GM23338 (cell line): ENCODE results near the gene MKLN1. TPM values are rescaled to one million over a fixed set of nuclear protein-coding genes. Genes with fewer than 3 reads are reported as not detected.

ENCODE experiments used
- ATAC-seq: fragments of 200-7000 bp; cut with Tn5 transposase; 3 replicates; pipeline ENCODE4 v1.9.1; 2020
- DNase-seq: peaks from one replicate; pipeline ENCODE4 v3.0.0-alpha.2; 2015; ENCODE audit warnings: low spot score
- H2AFZ ChIP-seq: fragments of 200-600 bp; sonication (generic); 2 replicates; pipeline ENCODE4 v1.8.0; 2016; ENCODE audit warnings: antibody characterized with exemption, mild to moderate bottlenecking, moderate library complexity
- H3F3A ChIP-seq: fragments of 200-600 bp; sonication (generic); replicated peaks from 2 replicates; pipeline ENCODE4 v1.8.0; 2017; ENCODE audit warnings: antibody characterized with exemption, mixed run types, low read depth
- H3K27ac ChIP-seq: fragments of 200-600 bp; sonication (generic); 2 replicates; pipeline ENCODE4 v1.6.1; 2016; ENCODE audit warnings: low read depth
- H3K27me3 ChIP-seq: fragments of 200-600 bp; sonication (generic); 2 replicates; pipeline ENCODE4 v1.8.0; 2016; ENCODE audit warnings: mild to moderate bottlenecking, mixed run types, moderate library complexity; ENCODE audit not compliant: insufficient read depth
- H3K36me3 ChIP-seq: fragments of 200-600 bp; sonication (generic); 2 replicates; pipeline ENCODE4 v1.8.0; 2016; ENCODE audit warnings: mild to moderate bottlenecking; ENCODE audit not compliant: insufficient read depth
- H3K4me1 ChIP-seq: fragments of 200-600 bp; sonication (generic); 2 replicates; pipeline ENCODE4 v1.8.0; 2016; ENCODE audit warnings: mild to moderate bottlenecking, moderate library complexity; ENCODE audit not compliant: insufficient read depth
- H3K4me2 ChIP-seq: fragments of 200-600 bp; sonication (generic); 2 replicates; pipeline ENCODE4 v1.7.1; 2017; ENCODE audit warnings: mixed run types
- H3K4me3 ChIP-seq: fragments of 200-600 bp; sonication (generic); 2 replicates; pipeline ENCODE4 v1.6.1; 2016; ENCODE audit warnings: mixed run types
- H3K79me2 ChIP-seq: fragments of 200-600 bp; sonication (generic); replicated peaks from 2 replicates; pipeline ENCODE4 v1.8.0; 2017; ENCODE audit warnings: mild to moderate bottlenecking; ENCODE audit not compliant: insufficient read depth
- H3K9me2 ChIP-seq: fragments of 200-600 bp; sonication (generic); 2 replicates; pipeline ENCODE4 v1.8.0; 2017; ENCODE audit not compliant: insufficient read depth
- H4K20me1 ChIP-seq: fragments of 200-600 bp; sonication (generic); replicated peaks from 2 replicates; pipeline ENCODE4 v1.8.0; 2017; ENCODE audit warnings: mild to moderate bottlenecking; ENCODE audit not compliant: insufficient read depth
- H3K27ac Mint-ChIP-seq: 2 replicates; pipeline ENCODE4 v1.8.0; 2020; ENCODE audit warnings: inconsistent platforms, mild to moderate bottlenecking, moderate library complexity, mixed read lengths
- H3K27me3 Mint-ChIP-seq: 3 replicates; pipeline ENCODE4 v1.8.0; 2022; ENCODE audit warnings: low read depth, mild to moderate bottlenecking, moderate library complexity, mixed read lengths, inconsistent platforms; ENCODE audit not compliant: insufficient read depth, poor library complexity
- H3K36me3 Mint-ChIP-seq: 3 replicates; pipeline ENCODE4 v1.8.0; 2021; ENCODE audit warnings: low read depth, mild to moderate bottlenecking, inconsistent platforms, moderate library complexity, mixed read lengths
- H3K4me1 Mint-ChIP-seq: 3 replicates; pipeline ENCODE4 v1.8.0; 2020; ENCODE audit warnings: mild to moderate bottlenecking, inconsistent platforms, mixed read lengths
- H3K4me3 Mint-ChIP-seq: 3 replicates; pipeline ENCODE4 v1.8.0; 2021; ENCODE audit warnings: moderate library complexity, mild to moderate bottlenecking, inconsistent platforms, mixed read lengths
- H3K9me3 Mint-ChIP-seq: 3 replicates; pipeline ENCODE4 v1.8.0; 2020; ENCODE audit warnings: moderate library complexity, mild to moderate bottlenecking, inconsistent platforms, mixed read lengths
- CREB1 ChIP-seq: fragments of 250-450 bp; sonication (Bioruptor Pico); IDR thresholded peaks from 2 replicates; pipeline ENCODE4 v1.5.0; 2020; ENCODE audit warnings: low read depth, mild to moderate bottlenecking, moderate library complexity
- CTCF ChIP-seq, 2 experiments: fragments of 200-600 bp in 1 of 2; sonication (generic) in 1 of 2; conservative IDR thresholded peaks; 2 replicates each; pipeline versions ENCODE4 v1.5.1 to v1.6.1; 2016 to 2017; ENCODE audit warnings: antibody characterized with exemption in 2 of 2, low read depth in 2 of 2, mild to moderate bottlenecking in 2 of 2, moderate library complexity in 1 of 2
- ETS1 ChIP-seq: IDR thresholded peaks from 2 replicates; pipeline ENCODE4 v1.6.1; 2016; ENCODE audit warnings: antibody characterized with exemption
- EZH2 ChIP-seq: fragments of 200-600 bp; sonication (generic); IDR thresholded peaks from one replicate; pipeline ENCODE4 v1.8.0; 2017; ENCODE audit warnings: antibody characterized with exemption, mild to moderate bottlenecking, low read depth; ENCODE audit not compliant: unreplicated experiment
- EZH2phosphoT487 ChIP-seq: fragments of 200-600 bp; sonication (generic); IDR thresholded peaks from one replicate; pipeline ENCODE4 v1.8.1; 2018; ENCODE audit warnings: antibody characterized with exemption; ENCODE audit not compliant: unreplicated experiment
- JUNB ChIP-seq: IDR thresholded peaks from one replicate; pipeline ENCODE4 v1.6.1; 2016; ENCODE audit warnings: antibody characterized with exemption; ENCODE audit not compliant: unreplicated experiment
- NANOG ChIP-seq: IDR thresholded peaks from 2 replicates; pipeline ENCODE4 v1.6.1; 2016; ENCODE audit warnings: antibody characterized with exemption, borderline replicate concordance
- POLR2AphosphoS5 ChIP-seq: IDR thresholded peaks from 2 replicates; pipeline ENCODE4 v1.6.1; 2016; ENCODE audit warnings: antibody characterized with exemption, low read depth
- REST ChIP-seq: IDR thresholded peaks from one replicate; pipeline ENCODE4 v1.6.1; 2018; ENCODE audit warnings: antibody characterized with exemption; ENCODE audit not compliant: unreplicated experiment
- STAT1 ChIP-seq: IDR thresholded peaks from one replicate; pipeline ENCODE4 v1.6.1; 2016; ENCODE audit warnings: antibody characterized with exemption; ENCODE audit not compliant: unreplicated experiment
- ZNF114 ChIP-seq: fragments of 250-450 bp; sonication (Bioruptor Pico); IDR thresholded peaks from 2 replicates; pipeline ENCODE4 v1.5.0; 2020; ENCODE audit warnings: mild to moderate bottlenecking, moderate library complexity
- ZNF331 ChIP-seq: fragments of 250-450 bp; sonication (Bioruptor Pico); IDR thresholded peaks from 2 replicates; pipeline ENCODE4 v1.5.0; 2020; ENCODE audit warnings: low read depth, mild to moderate bottlenecking, moderate library complexity
- ZNF462 ChIP-seq: fragments of 250-450 bp; sonication (Bioruptor Pico); IDR thresholded peaks from 2 replicates; pipeline ENCODE4 v1.5.0; 2020; ENCODE audit warnings: mild to moderate bottlenecking, moderate library complexity
- polyA plus RNA-seq: library from polyadenylated mRNA; unstranded; fragments of >200 nt; fragmentation: Nextera tagmentation; extraction: Ambion mirVana; gene quantifications from 2 replicates; pipeline ENCODE4 v1.2.1, GENCODE V29; 2016
- total RNA-seq: library from RNA; depleted of rRNA; stranded (reverse); fragments of >200 nt; shearing (Covaris generic); gene quantifications from 2 replicates; pipeline ENCODE4 v1.2.3, GENCODE V29; 2014

Gene MKLN1
- total and polyA plus RNA-seq, 2 experiments from 2014 or later: 25.3 to 46.5 TPM

GRCh38 chr7:131532570-131533091, 205.0 kb downstream of the MKLN1 start:
- peaks cover 4% of the 10 kb centered on the region for H3K36me3 ChIP-seq

More at GRCh38 chr7:131532570-131533091, 205.0 kb downstream of the MKLN1 start:
- H3K9me2 ChIP-seq: no peaks in the 10 kb centered on the region
- no peaks in the 10 kb centered on the region for H3K27me3 ChIP-seq
- Mint-ChIP-seq H3K36me3 (peaks cover 77% of the 10 kb centered on the region), H3K27ac (no peak overlapping the region; the same call in 1 of the 2 replicates), H3K4me3 (no peak overlapping the region; the same call in 2 of the 3 replicates), H3K9me3 (no peaks in the 10 kb centered on the region), H3K27me3 (peaks cover 26% of the 10 kb centered on the region), H3K4me1 (peaks cover 70% of the 10 kb centered on the region)
- H3K4me3 ChIP-seq: no peak overlapping the region
- H3K27ac ChIP-seq: 0 out of 2 replicates have a peak overlapping the region, but pooled peaks have one; percentile 39
- peaks cover 99% of the 10 kb centered on the region for H3K79me2 ChIP-seq
- ATAC-seq (no peak), DNase-seq (no peak)
- TF ChIP-seq EZH2phosphoT487 (no peak), ETS1 (no peak), JUNB (no peak), POLR2AphosphoS5 (no peak), ZNF462 (CRISPR knock-in tag) (no peak), CREB1 (CRISPR knock-in tag) (no peak), ZNF331 (CRISPR knock-in tag) (no peak), CTCF (conservative IDR thresholded peaks at IDR 0.05; ENCODE audit: low read depth in 2 of 2) (no peak), ZNF114 (CRISPR knock-in tag) (no peak), EZH2 (no peak), NANOG (no peak), STAT1 (no peak), REST (no peak)
- H3K4me2 ChIP-seq: no peak overlapping the region
- peaks cover 67% of the 10 kb centered on the region for H3F3A ChIP-seq
- H2AFZ ChIP-seq: no peak overlapping the region
- peaks cover 92% of the 10 kb centered on the region for H4K20me1 ChIP-seq
- peaks cover 85% of the 10 kb centered on the region for H3K4me1 ChIP-seq
